NCI-H146 treated with DMSO at 0.1 percent for 48 hours (cell line): ENCODE data around the gene PIK3CD.
"Not testable (repeated sequence)": the region's sequence is repeated elsewhere in the genome, so short reads cannot be mapped to it uniquely, and the experiment has no call there.

ENCODE experiments used
- DNase-seq: peaks from one replicate; lab custom pipeline; 2025; ENCODE audit not compliant: unreplicated experiment; lab: John Stamatoyannopoulos, UW

The PIK3CD gene

GRCh38 chr1:9687874-9688582 is 36.5 kb downstream of the PIK3CD start:
- DNase-seq = peak; percentile 9

- DNase-seq = no peak
Measured at GRCh38 chr1:9688599-9688998, 37.1 kb downstream of the PIK3CD start.

DNA sequence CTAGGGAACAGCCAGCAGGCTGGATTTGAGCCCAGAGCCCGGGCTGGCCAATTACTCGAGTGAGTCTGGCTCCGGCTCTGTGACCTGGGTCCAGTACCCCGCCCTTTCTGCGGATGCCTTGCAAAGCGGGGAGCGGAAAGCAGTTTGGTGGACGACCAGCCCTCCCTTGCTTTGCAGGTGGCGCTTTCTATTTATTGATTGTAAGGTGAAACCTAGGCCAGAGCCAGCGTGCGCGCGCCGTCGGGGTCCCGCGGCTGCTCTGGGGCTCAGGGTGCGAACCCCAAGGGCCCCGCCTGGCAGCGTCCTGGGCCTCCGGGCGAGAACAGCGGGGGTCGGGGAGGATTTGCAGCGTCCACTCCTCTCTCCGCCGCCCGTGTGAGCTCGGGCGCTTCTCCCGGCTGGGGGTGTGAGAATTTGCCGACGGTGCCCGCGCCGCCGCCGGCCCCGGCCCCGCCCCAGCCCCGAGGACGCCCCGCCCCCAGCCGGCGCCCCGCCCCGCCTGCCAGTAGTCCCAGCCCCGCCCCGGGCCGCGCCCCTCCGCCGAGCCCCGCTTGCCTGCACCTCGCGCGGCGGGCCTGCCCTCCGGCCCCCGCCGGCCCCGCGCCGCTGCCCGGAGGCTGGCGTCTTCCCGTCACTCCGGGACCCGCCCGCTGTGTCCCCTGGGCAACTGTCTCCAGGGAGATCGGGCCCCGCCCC is 37.6 kb downstream of the PIK3CD start:
- peak; percentile 39 for DNase-seq

DNA sequence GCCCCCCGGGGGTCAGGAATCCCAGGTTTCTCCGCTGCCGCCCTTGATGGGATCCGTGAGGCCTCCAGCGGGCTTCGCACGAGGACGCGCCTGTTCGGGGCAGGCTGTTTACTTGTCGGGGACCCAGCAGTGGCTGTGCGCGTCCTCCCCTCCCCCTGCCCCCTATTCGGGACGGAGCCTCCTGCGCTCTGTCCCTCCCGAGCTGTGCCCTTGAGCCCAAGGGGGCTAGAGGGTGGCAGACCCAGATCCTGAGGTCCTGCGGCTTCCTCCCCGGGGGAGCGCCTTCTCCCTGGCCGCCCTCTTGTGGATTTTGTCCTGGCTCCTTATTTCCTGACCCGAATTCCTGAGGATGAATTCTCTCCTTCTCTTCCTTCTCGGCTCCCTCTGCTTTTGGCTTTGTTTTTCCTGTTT is 38.4 kb downstream of the PIK3CD start:
- DNase-seq = no peak

GRCh38 chr1:9690440-9691107 is 39.0 kb downstream of the PIK3CD start:
- DNase-seq = no peak

- DNase-seq = no peak
Measured at GRCh38 chr1:9691108-9691445, 39.5 kb downstream of the PIK3CD start.

- no peak for DNase-seq
Measured at GRCh38 chr1:9691691-9692090, 40.2 kb downstream of the PIK3CD start.

GRCh38 chr1:9696793-9697192 is 45.3 kb downstream of the PIK3CD start:
- no peak for DNase-seq

GRCh38 chr1:9699361-9699760 is 47.8 kb downstream of the PIK3CD start:
- no peak for DNase-seq

DNA sequence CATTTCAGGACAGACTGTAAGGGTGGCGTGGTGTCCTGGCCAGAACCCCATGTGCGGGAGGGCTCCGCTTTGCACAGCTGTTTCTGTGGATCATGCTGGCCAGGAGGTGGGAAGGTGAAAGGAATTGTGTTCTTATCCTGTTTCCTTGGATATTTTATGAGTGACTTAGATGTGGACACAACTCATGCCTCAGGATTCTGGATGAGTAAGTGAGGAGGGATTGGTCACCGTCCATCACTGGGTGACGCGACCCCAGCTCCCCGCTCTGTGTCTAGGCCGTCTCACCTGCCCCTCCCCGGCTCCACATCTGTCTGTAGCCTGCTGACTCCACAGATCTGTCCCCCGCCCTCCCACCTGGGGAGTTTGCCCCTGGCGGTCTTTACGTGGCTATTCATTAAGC is 48.8 kb downstream of the PIK3CD start:
- DNase-seq = no peak

- DNase-seq = no peak
Measured at GRCh38 chr1:9701665-9702064, 50.1 kb downstream of the PIK3CD start.

- no peak for DNase-seq
Measured at GRCh38 chr1:9703165-9703509, 51.6 kb downstream of the PIK3CD start.

DNA sequence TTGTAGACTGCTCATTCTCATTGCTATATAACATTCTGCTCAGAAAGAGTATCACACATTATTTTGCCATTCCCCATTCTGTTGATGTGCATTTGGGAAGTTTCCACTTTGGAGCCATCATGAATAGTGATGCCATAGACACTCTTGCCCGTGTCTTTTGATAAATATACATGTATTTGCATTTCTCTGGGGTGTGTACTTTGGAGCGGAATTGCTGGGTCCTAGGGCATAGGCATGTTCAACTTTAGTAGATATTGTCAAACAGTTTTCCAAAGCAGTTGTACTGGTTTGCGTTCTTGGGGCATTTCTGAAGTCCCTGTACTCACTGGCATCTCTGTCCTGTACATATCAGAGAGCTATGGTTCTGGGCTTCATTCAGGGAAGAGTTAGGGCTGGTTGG is 52.1 kb downstream of the PIK3CD start:
- no peak for DNase-seq

GRCh38 chr1:9705337-9706093 is 54.0 kb downstream of the PIK3CD start:
- no peak for DNase-seq

DNA sequence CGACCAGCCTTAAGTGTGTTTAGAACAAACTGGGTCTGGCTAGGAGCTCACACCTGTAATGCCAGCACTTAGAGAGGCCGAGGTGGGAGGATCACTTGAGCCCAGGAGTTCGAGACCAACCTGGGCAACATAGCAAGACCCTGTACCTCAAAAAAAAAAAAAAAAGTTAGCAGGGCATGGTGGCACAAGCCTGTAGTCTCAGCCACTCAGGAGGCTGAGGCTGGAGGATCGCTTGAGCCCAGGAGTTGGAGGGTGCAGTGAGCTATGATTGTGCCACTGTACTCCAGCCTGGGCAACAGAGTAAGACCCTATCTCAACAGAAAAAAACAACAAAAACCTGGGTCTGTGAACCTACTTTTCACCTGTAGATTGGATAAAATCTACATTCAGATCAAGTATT is 54.6 kb downstream of the PIK3CD start:
- no peak for DNase-seq

- no peak for DNase-seq
Measured at GRCh38 chr1:9710037-9710436, 58.5 kb downstream of the PIK3CD start.

GRCh38 chr1:9711466-9712020 is 60.0 kb downstream of the PIK3CD start:
- DNase-seq = no peak

GRCh38 chr1:9712767-9713166 is 61.2 kb downstream of the PIK3CD start:
- not testable (repeated sequence) for DNase-seq

- no peak for DNase-seq
Measured at GRCh38 chr1:9714257-9714718, 62.8 kb downstream of the PIK3CD start.

- no peak for DNase-seq
Measured at GRCh38 chr1:9715536-9716226, 64.2 kb downstream of the PIK3CD start.
